Activated CD4-positive, alpha-beta T cell treated with anti-CD3 and anti-CD28 coated beads for 36 hours (primary cell): ENCODE measurements around the gene HEYL. TPM values are rescaled to one million over a fixed set of nuclear protein-coding genes. Genes with fewer than 3 reads are reported as not detected.

ENCODE experiments used
- ATAC-seq: fragments of 200-7000 bp; cut with Tn5 transposase; one replicate; pipeline ENCODE4 v1.10.0; 2021; ENCODE audit warnings: mild to moderate bottlenecking, moderate library complexity
- CTCF ChIA-PET: fragments of 350-600 bp; sonication (Branson Sonifier 250); formaldehyde crosslinking; loops from one replicate; lab custom pipeline; 2021; ENCODE audit warnings: antibody characterized with exemption; lab: Charles Lee
- POLR2A ChIA-PET: fragments of 350-600 bp; sonication (Branson Sonifier 250); formaldehyde crosslinking; loops from one replicate; lab custom pipeline; 2021; ENCODE audit warnings: antibody characterized with exemption, inconsistent platforms; lab: Charles Lee
- DNase-seq: peaks from one replicate; pipeline ENCODE4 v3.0.0-alpha.2; 2020
- H3K27ac Mint-ChIP-seq: one replicate; pipeline ENCODE4 v1.8.0; 2021; ENCODE audit warnings: mixed read lengths
- H3K27me3 Mint-ChIP-seq: one replicate; pipeline ENCODE4 v1.8.0; 2021; ENCODE audit warnings: mixed read lengths
- H3K36me3 Mint-ChIP-seq: one replicate; pipeline ENCODE4 v1.8.0; 2021; ENCODE audit warnings: low read depth, mixed read lengths
- H3K4me1 Mint-ChIP-seq: one replicate; pipeline ENCODE4 v1.8.0; 2021; ENCODE audit warnings: mixed read lengths
- H3K4me3 Mint-ChIP-seq: one replicate; pipeline ENCODE4 v1.8.0; 2021; ENCODE audit warnings: mild to moderate bottlenecking, moderate library complexity, mixed read lengths
- H3K9me3 Mint-ChIP-seq: one replicate; pipeline ENCODE4 v1.8.0; 2021; ENCODE audit warnings: low read depth, mixed read lengths
- intact Hi-C, 2 experiments: fragments of 100-400 bp; cut with DNase I in 1 of 2; cut with micrococcal nuclease in 1 of 2; formaldehyde crosslinking; loops; one replicate each; pipeline versions ENCODE4 v1.14.2 to v1.15.1; 2022 to 2024; cut with DNase I, micrococcal nuclease
- total RNA-seq, 2 experiments: library from RNA; stranded (reverse); gene quantifications; one replicate each; pipeline ENCODE4 v1.2.3, GENCODE V29; 2021

Gene HEYL
- total RNA-seq, 2 experiments from 2014 or later = 0.19 to 0.23 TPM

DNA sequence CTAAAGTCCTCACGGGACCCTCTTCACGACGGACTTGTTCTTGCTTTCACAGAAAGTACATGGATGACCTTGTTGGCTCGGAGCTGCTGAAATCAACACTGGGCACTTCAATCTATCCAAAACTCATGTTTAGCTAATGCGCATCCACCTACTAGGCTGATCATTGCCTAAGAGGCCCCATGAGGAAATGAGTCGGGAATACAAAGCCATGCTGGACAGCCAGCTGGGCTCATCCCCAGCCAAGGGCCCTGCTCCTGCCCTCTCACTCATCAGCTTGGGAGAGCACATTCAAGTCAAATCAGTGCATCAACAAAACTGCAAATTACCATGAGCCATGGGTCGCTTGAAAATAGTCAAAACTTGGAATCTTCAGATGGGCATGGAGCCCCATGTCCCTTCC lies 14.8 kb upstream of the HEYL start:
- peaks cover 3% of the 10 kb centered on the region for H3K27me3 Mint-ChIP-seq
- H3K36me3 Mint-ChIP-seq = no peaks in the 10 kb centered on the region
- intact Hi-C loops = loop anchor here in 1 of 2 experiments (10.0 kb wide), 1 partner anchor 159 kb away; the partner anchor contains the start of gene BMP8A
- H3K4me3 Mint-ChIP-seq = no peak overlapping the region
- no peak for DNase-seq
- POLR2A ChIA-PET = no interaction called here
- peaks cover 8% of the 10 kb centered on the region for H3K4me1 Mint-ChIP-seq
- no peaks in the 10 kb centered on the region for H3K9me3 Mint-ChIP-seq
- CTCF ChIA-PET = interaction anchor here (0.6 to 17.6 kb wide), 13 partner anchors 8 to 1517 kb away, joined by 3 to 339 read pairs (median 4); partner anchors contain the start of gene NT5C1A
- ATAC-seq = no peak
- H3K27ac Mint-ChIP-seq = no peak overlapping the region

DNA sequence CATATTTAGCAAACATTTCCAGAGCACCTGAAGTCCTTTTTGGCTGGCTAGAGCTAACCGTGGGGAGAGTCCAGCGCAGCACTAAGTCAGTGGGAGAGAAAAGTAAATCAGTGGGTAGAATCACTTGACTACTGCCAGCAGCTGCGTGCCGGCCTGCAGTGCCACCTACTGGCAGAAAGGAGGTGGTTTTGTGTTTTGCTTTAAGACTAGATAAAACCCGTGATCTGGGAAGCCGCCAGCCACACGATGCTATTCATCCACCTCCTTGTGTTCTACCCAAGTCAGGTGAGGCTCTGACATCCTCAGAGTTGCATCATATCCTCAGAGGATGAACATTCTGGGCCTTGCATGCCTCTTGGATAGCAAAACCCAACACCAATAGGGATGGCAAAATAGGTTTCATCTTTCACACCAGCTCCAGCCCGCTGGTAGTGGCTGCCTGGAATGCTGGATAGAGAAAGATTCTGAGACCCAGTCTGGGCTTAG lies 14.1 kb upstream of the HEYL start:
- intact Hi-C loops = loop anchor here (1.0 to 10.0 kb wide), 4 partner anchors 47 to 555 kb away; partner anchors contain the start of gene BMP8A (in 1 of the 2)
- no peak overlapping the region for H3K4me3 Mint-ChIP-seq
- CTCF ChIA-PET = interaction anchor here (0.5 to 17.6 kb wide), 16 partner anchors 9 to 1516 kb away, joined by 3 to 339 read pairs (median 4); partner anchors contain the start of gene NT5C1A
- no peaks in the 10 kb centered on the region for H3K9me3 Mint-ChIP-seq
- H3K4me1 Mint-ChIP-seq = peaks cover 8% of the 10 kb centered on the region
- POLR2A ChIA-PET = no interaction called here
- H3K27ac Mint-ChIP-seq = peak overlapping the region; percentile 26
- H3K27me3 Mint-ChIP-seq = peaks cover 3% of the 10 kb centered on the region
- ATAC-seq = peak; percentile 82
- H3K36me3 Mint-ChIP-seq = no peaks in the 10 kb centered on the region
- peak; percentile 89 for DNase-seq

DNA sequence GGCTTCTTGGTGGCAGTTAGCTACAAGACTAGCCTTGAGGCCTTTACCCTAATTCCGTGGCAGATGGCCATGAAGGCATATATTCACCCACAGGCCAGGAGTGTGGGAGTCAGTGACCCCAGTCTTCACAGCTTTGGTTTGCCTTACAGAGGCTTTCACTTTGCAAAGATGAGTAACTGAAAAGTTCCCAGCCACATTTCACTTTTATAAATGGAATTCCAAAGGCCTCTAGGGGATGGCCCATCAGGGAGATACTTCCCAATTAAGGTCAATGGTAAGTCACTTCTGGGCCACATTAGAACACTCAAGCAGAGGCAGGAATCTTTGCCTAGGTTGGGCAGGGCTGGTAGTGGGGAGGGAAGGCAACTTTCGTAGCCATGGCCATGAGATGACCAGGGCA lies 13.1 kb upstream of the HEYL start:
- POLR2A ChIA-PET = no interaction called here

DNA sequence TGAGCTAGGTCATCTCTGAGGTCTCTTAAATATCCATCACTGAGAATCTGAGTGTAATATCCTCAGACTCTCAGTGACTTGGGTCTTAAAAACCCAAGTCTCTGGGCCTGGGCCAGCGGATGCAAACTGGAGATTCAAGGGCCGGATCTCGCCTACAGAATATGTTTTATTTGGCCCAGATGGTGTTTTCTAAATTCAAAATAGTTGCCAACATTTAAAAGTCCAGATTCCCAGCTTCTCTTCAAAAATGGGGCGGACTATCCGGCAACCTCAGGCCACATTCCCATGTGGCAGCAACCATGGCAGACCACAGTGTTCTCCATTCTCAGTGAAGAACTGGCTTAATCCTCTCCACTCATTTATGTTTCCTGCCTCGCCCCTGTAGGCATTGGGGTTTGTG lies 12.7 kb upstream of the HEYL start:
- intact Hi-C loops = loop anchor here in 1 of 2 experiments (2.0 to 10.0 kb wide), 2 partner anchors 157 to 553 kb away; partner anchors contain the start of gene BMP8A
- ATAC-seq (no peak), DNase-seq (no peak)
- no peak overlapping the region for H3K4me3 Mint-ChIP-seq
- H3K27ac Mint-ChIP-seq = no peak overlapping the region
- H3K9me3 Mint-ChIP-seq = no peaks in the 10 kb centered on the region
- H3K36me3 Mint-ChIP-seq = no peaks in the 10 kb centered on the region
- ChIA-PET POLR2A (no interaction called here), CTCF (interaction anchor here (0.6 to 17.6 kb wide), 6 partner anchors 8 to 544 kb away, joined by 3 to 339 read pairs (median 5); partner anchors contain the start of gene NT5C1A)
- H3K4me1 Mint-ChIP-seq = peaks cover 4% of the 10 kb centered on the region
- peaks cover 3% of the 10 kb centered on the region for H3K27me3 Mint-ChIP-seq

More for the DNA sequence above, 13.1 kb upstream of the HEYL start:
- Mint-ChIP-seq H3K4me1 (peaks cover 4% of the 10 kb centered on the region), H3K36me3 (no peaks in the 10 kb centered on the region), H3K27me3 (peaks cover 3% of the 10 kb centered on the region), H3K27ac (no peak overlapping the region), H3K9me3 (no peaks in the 10 kb centered on the region), H3K4me3 (no peak overlapping the region)
- no peak for DNase-seq
- CTCF ChIA-PET = interaction anchor here (0.6 to 17.6 kb wide), 5 partner anchors 7 to 544 kb away, joined by 3 to 339 read pairs (median 7); partner anchors contain the start of gene NT5C1A
- ATAC-seq = no peak
- intact Hi-C loops = loop anchor here in 1 of 2 experiments (2.0 to 10.0 kb wide), 2 partner anchors 158 to 554 kb away; partner anchors contain the start of gene BMP8A

DNA sequence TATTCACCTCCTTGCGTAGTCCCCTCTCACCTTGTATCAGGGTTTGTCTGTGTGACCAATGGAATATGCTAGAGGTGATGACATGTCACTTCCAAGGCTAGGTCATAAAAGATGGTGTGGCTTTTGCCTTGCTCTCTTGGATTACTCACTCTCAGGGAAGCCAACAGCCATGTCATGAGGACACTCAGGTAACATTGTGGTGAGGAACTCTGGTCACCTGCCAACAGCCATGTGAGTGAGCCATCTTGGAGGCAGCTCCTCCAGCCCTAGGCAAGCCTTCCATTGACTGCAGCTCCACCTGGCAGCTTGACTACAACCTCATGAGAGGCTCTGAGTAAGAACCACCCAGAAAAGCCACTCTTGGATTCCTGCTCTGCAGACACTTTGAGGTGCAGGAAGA lies 11.0 kb upstream of the HEYL start:
- Mint-ChIP-seq H3K9me3 (no peaks in the 10 kb centered on the region), H3K4me3 (no peak overlapping the region), H3K27ac (no peak overlapping the region), H3K4me1 (peaks cover 4% of the 10 kb centered on the region), H3K27me3 (peaks cover 3% of the 10 kb centered on the region), H3K36me3 (no peaks in the 10 kb centered on the region)
- ChIA-PET POLR2A (no interaction called here), CTCF (interaction anchor here (0.7 to 17.6 kb wide), 2 partner anchors 44 to 552 kb away, joined by 5 to 339 read pairs; no protein-coding TSS in a partner anchor)
- DNase-seq (no peak), ATAC-seq (no peak)
- intact Hi-C loops = loop anchor here in 1 of 2 experiments (10.0 kb wide), 1 partner anchor 156 kb away; the partner anchor contains the start of gene BMP8A

DNA sequence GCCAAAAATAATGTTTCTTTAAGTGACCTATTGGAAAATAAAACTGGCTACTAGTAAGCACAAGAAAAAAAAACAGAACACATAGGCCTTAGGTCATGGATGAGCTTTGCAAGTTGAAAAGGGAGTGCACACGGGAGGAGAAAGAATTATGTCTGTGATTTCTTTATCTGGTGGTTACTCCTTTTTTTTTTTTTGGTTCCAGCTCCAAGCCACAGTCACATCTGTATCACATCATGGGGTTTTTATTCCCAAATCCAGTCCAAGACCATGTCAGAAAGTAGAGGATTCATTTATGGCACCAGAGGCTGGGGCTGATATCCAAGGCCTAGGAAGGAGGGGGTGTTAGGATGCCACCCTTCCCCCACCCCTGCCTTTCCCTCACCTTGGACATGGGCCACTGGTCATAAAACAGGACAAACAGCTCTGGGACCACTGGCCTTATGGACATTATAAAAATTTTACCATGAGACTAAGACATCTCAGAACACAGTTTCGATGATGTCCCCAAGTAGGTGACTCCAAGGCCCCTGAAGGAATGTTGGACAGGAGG lies 10.3 kb upstream of the HEYL start:
- intact Hi-C loops = loop anchor here in 1 of 2 experiments (10.0 kb wide), 1 partner anchor 155 kb away; the partner anchor contains the start of gene BMP8A
- no peak overlapping the region for H3K4me3 Mint-ChIP-seq
- peaks cover 3% of the 10 kb centered on the region for H3K27me3 Mint-ChIP-seq
- peaks cover 4% of the 10 kb centered on the region for H3K4me1 Mint-ChIP-seq
- no peak for DNase-seq
- no peak for ATAC-seq
- ChIA-PET POLR2A (interaction anchor here (0.7 kb wide), 1 partner anchor 217 kb away, joined by 7 read pairs; no protein-coding TSS in a partner anchor), CTCF (interaction anchor here (0.6 to 17.6 kb wide), 5 partner anchors 9 to 245 kb away, joined by 3 to 339 read pairs (median 5); no protein-coding TSS in a partner anchor)
- no peak overlapping the region for H3K27ac Mint-ChIP-seq
- H3K9me3 Mint-ChIP-seq = no peaks in the 10 kb centered on the region
- no peaks in the 10 kb centered on the region for H3K36me3 Mint-ChIP-seq

DNA sequence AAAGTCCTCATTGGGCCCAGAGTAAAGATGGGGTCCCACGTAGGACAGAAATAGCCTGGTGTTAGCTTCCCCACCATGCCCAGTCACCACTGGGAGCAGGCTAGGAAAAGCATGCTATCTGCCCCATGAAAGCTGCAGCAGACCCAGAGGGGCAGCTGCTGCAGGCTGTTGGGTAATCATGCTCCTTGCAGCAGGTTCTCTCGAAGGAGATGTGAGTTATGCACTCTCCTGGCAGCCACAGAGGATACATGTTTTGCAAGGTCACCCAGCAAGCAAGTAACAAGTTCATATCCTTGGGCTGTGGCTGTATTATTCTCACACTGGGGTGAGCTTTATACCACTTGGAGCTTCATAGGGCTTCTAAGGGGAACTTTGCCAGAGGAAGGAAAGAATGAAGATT lies 9.1 kb upstream of the HEYL start:
- Mint-ChIP-seq H3K4me1 (no peaks in the 10 kb centered on the region), H3K36me3 (no peaks in the 10 kb centered on the region), H3K27me3 (no peaks in the 10 kb centered on the region), H3K9me3 (no peaks in the 10 kb centered on the region), H3K4me3 (no peak overlapping the region), H3K27ac (no peak overlapping the region)
- DNase-seq (no peak), ATAC-seq (no peak)
- intact Hi-C loops = no loop called here
- ChIA-PET POLR2A (no interaction called here), CTCF (interaction anchor here (1.0 to 17.6 kb wide), 3 partner anchors 10 to 152 kb away, joined by 3 to 339 read pairs (median 46); no protein-coding TSS in a partner anchor)

DNA sequence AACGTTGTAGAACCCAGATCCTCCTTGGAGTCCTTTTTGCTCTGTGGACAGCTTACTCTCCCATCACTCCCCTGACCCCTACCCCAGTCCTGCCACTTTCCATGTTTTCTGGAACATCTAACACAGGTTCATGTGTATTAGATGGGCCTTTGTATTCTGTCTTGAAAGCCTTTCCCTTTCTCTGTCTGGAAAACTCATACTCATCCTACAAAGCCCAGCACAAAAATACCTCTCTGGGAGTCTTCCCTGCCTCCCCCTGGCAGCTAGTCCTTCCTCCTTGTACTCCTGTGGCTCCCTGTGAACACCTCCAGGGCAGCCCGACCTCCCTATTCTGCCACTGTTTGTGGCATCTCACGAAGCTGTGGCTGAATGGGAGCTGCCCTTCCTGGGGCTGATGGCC lies 7.8 kb upstream of the HEYL start:
- no peak for DNase-seq
- no peak for ATAC-seq
- ChIA-PET POLR2A (no interaction called here), CTCF (interaction anchor here (0.6 to 17.6 kb wide), 5 partner anchors 12 to 194 kb away, joined by 3 to 339 read pairs (median 5); no protein-coding TSS in a partner anchor)
- no peak overlapping the region for H3K27ac Mint-ChIP-seq
- no peaks in the 10 kb centered on the region for H3K9me3 Mint-ChIP-seq
- no peaks in the 10 kb centered on the region for H3K4me1 Mint-ChIP-seq
- no peaks in the 10 kb centered on the region for H3K36me3 Mint-ChIP-seq
- H3K27me3 Mint-ChIP-seq = no peaks in the 10 kb centered on the region
- H3K4me3 Mint-ChIP-seq = no peak overlapping the region
- intact Hi-C loops = no loop called here

DNA sequence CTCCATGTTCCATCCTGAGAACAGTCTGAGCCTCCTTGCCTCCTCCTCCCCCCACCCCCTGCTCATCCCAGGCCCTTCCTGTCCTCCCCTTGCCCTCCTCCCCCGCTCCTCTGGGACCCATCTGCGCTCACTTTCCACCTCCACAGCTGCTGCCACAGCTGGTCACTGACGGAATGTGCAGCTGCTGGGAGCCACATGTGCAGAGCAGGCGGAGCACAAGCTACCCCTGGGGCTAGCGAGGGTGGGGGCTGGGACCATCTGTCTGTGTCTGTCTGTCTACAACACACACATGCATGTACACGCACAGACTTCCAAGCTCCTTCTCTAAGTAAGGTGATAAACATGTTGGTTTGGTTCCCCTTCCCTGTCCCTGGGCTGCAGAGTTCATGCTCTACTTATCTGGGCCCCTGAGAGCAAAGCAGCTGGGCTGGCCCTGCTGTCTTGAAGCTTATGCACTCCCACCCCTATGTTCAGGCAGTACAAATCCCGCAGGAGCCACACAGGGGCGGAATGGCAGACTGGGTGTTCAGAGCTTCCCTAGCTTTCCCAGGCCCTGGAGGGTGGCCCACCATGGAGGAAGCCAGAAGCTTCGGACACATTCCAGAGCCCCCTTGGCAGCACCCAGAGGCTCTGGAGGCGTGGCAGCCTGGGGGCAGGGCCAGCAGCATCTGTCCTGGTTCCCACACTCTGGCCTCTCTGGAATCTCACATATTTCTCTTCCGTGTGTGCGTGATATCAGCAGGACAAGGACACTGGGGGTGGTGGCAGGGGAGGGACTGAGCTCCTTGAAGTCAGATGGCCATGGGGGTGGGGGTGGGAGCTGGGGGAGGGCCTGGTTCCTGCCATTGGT lies 7.0 kb upstream of the HEYL start:
- no peaks in the 10 kb centered on the region for H3K36me3 Mint-ChIP-seq
- POLR2A ChIA-PET = interaction anchor here (0.6 kb wide), 1 partner anchor 222 kb away, joined by 3 read pairs; no protein-coding TSS in a partner anchor
- no peaks in the 10 kb centered on the region for H3K27me3 Mint-ChIP-seq

DNA sequence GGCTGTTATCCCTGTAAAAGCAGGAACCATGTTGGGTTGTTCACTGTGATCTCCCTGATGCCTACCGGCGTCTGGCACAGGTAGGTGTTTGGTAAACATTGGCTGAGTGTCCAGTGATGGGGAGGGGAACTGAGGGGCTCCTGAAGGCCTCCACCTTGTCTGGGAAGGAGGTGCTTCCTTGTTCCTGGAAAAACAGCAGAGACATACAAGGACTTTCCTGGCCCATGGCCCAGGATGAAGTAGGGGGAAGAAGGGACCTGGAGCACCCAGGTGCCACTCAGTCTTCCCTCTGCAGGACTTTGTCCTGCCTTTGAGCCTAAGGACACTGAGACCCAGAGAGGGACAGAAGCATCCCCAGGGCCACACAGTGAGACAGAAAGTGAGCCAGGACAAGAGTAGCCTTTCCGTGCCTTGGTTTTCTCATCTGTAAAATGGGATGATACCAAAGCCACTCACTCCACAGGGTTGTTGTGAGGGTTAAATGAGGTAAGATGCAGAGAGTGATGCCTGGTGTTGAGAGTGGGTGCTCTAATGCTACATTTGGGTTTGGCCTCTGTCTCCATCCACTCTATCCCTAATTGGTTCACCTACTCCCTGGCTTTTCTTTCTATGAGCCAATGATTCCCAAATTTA lies 6.1 kb upstream of the HEYL start:
- ChIA-PET CTCF (interaction anchor here (2.4 to 17.6 kb wide), 3 partner anchors 13 to 39 kb away, joined by 9 to 339 read pairs (median 46); no protein-coding TSS in a partner anchor), POLR2A (no interaction called here)
- no peak overlapping the region for H3K27ac Mint-ChIP-seq
- H3K4me1 Mint-ChIP-seq = no peaks in the 10 kb centered on the region
- H3K27me3 Mint-ChIP-seq = peaks cover 7% of the 10 kb centered on the region
- no peak for DNase-seq
- H3K4me3 Mint-ChIP-seq = no peak overlapping the region
- H3K9me3 Mint-ChIP-seq = no peaks in the 10 kb centered on the region
- H3K36me3 Mint-ChIP-seq = no peaks in the 10 kb centered on the region
- intact Hi-C loops = no loop called here
- no peak for ATAC-seq

More for the DNA sequence above, 7.0 kb upstream of the HEYL start:
- Mint-ChIP-seq H3K4me1 (no peaks in the 10 kb centered on the region), H3K9me3 (no peaks in the 10 kb centered on the region), H3K4me3 (no peak overlapping the region), H3K27ac (no peak overlapping the region)
- DNase-seq = no peak
- no peak for ATAC-seq
- intact Hi-C loops = no loop called here
- CTCF ChIA-PET = interaction anchor here (0.5 to 17.6 kb wide), 5 partner anchors 12 to 326 kb away, joined by 3 to 339 read pairs (median 5); no protein-coding TSS in a partner anchor
